SK-N-SH (cell line): ENCODE data around the gene CIBAR2. TPM values are rescaled to one million over a fixed set of nuclear protein-coding genes. Genes with fewer than 3 reads are reported as not detected.
A peak's percentile ranks its signal among the peaks of the same experiment; 100 is the strongest.

Source experiments
- CTCF ChIA-PET: fragments of 300-600, 350-600 bp; formaldehyde crosslinking; extraction: SDS; loops from one replicate; lab custom pipeline; 2021; lab: Yijun Ruan, JAX
- POLR2A ChIA-PET: fragments of 350-600 bp; sonication (Branson Sonifier 250); formaldehyde crosslinking; extraction: SDS; loops from one replicate; lab custom pipeline; 2020; ENCODE audit warnings: antibody characterized with exemption, inconsistent platforms; lab: Yijun Ruan, JAX
- DNase-seq: peaks from one replicate; pipeline ENCODE4 v3.0.0; 2012
- H2AFZ ChIP-seq: fragments of 200-600 bp; sonication (generic); 2 replicates; pipeline ENCODE4 v1.8.1; 2016; ENCODE audit warnings: antibody characterized with exemption, mild to moderate bottlenecking, low read depth
- H3F3A ChIP-seq: fragments of 200-600 bp; sonication (generic); replicated peaks from 2 replicates; pipeline ENCODE3; 2016; ENCODE audit warnings: antibody characterized with exemption, mild to moderate bottlenecking; ENCODE audit not compliant: insufficient read depth
- H3K27ac ChIP-seq, 2 experiments: fragments of 200-500 bp in 1 of 2; fragments of 200-600 bp in 1 of 2; sonication (Bioruptor generic) in 1 of 2; sonication (generic), shearing (Covaris generic) in 1 of 2; 2 replicates each; pipeline versions ENCODE4 v1.5.1 to v1.6.1; 2014 to 2016; ENCODE audit warnings: low read depth in 2 of 2, inconsistent platforms in 1 of 2, low read length in 1 of 2, mild to moderate bottlenecking in 1 of 2, mixed read lengths in 1 of 2
- H3K27me3 ChIP-seq: fragments of 200-600 bp; sonication (generic), shearing (Covaris generic); 2 replicates; pipeline ENCODE4 v1.6.1; 2016; ENCODE audit warnings: mixed run types; ENCODE audit not compliant: insufficient read depth
- H3K36me3 ChIP-seq, 2 experiments: fragments of 200-500 bp in 1 of 2; fragments of 200-600 bp in 1 of 2; sonication (Bioruptor generic) in 1 of 2; sonication (generic) in 1 of 2; replicated peaks in 1 of 2; 2 replicates each; pipeline versions ENCODE3 to v1.5.1; 2014 to 2016; ENCODE audit warnings: low read length in 1 of 2, mild to moderate bottlenecking in 1 of 2; ENCODE audit not compliant: insufficient read depth in 2 of 2, control insufficient read depth in 1 of 2
- H3K4me1 ChIP-seq, 2 experiments: fragments of 200-500 bp in 1 of 2; fragments of 200-600 bp in 1 of 2; sonication (Bioruptor generic) in 1 of 2; sonication (generic), shearing (Covaris generic) in 1 of 2; 2 replicates each; pipeline versions ENCODE4 v1.5.1 to v1.6.1; 2014 to 2016; ENCODE audit warnings: low read depth in 1 of 2, low read length in 1 of 2, mixed run types in 1 of 2; ENCODE audit not compliant: insufficient read depth in 2 of 2, control insufficient read depth in 1 of 2
- H3K4me2 ChIP-seq: fragments of 200-600 bp; sonication (generic), shearing (Covaris generic); 2 replicates; pipeline ENCODE4 v1.6.1; 2017; ENCODE audit warnings: mixed run types
- H3K4me3 ChIP-seq, 2 experiments: fragments of 200-500 bp in 1 of 2; fragments of 200-600 bp in 1 of 2; sonication (Bioruptor generic) in 1 of 2; sonication (generic), shearing (Covaris generic) in 1 of 2; 2 replicates each; pipeline versions ENCODE4 v1.5.1 to v1.8.1; 2014 to 2016; ENCODE audit warnings: low read depth in 2 of 2, inconsistent platforms in 1 of 2, low read length in 1 of 2, mild to moderate bottlenecking in 1 of 2, mixed read lengths in 1 of 2, moderate library complexity in 1 of 2
- H3K79me2 ChIP-seq: fragments of 200-600 bp; sonication (generic); 2 replicates; pipeline ENCODE4 v1.8.1; 2017; ENCODE audit warnings: mild to moderate bottlenecking; ENCODE audit not compliant: insufficient read depth
- H3K9ac ChIP-seq: fragments of 200-600 bp; sonication (generic); 2 replicates; pipeline ENCODE4 v1.6.1; 2017; ENCODE audit warnings: mixed run types
- H3K9me2 ChIP-seq: fragments of 200-600 bp; sonication (generic); 2 replicates; pipeline ENCODE4 v1.6.1; 2017; ENCODE audit warnings: mixed run types
- H3K9me3 ChIP-seq: fragments of 200-600 bp; sonication (generic); 2 replicates; pipeline ENCODE4 v1.6.1; 2017; ENCODE audit warnings: mixed run types, mild to moderate bottlenecking, moderate library complexity
- H4K20me1 ChIP-seq: fragments of 200-600 bp; sonication (generic); 2 replicates; pipeline ENCODE4 v1.6.1; 2017; ENCODE audit warnings: mild to moderate bottlenecking, mixed run types; ENCODE audit not compliant: insufficient read depth
- ELF1 ChIP-seq: IDR thresholded peaks from 2 replicates; pipeline ENCODE4 v1.4.0; 2012
- EZH2phosphoT487 ChIP-seq: fragments of 200-600 bp; sonication (generic); IDR thresholded peaks from 2 replicates; pipeline ENCODE4 v1.6.1; 2017; ENCODE audit warnings: low read depth, mixed run types, mild to moderate bottlenecking, antibody characterized with exemption, moderate library complexity, borderline replicate concordance
- FOXJ3 ChIP-seq: sonication (generic); formaldehyde crosslinking; IDR thresholded peaks from 2 replicates; pipeline ENCODE4 v1.5.1; 2020; ENCODE audit warnings: mild to moderate bottlenecking, missing genetic modification reagents
- GATA2 ChIP-seq: sonication (generic); formaldehyde crosslinking; IDR thresholded peaks from 2 replicates; pipeline ENCODE4 v1.5.0; 2020; ENCODE audit warnings: mild to moderate bottlenecking, missing genetic modification reagents
- MEF2A ChIP-seq: IDR thresholded peaks from 2 replicates; pipeline ENCODE4 v1.4.0; 2012; ENCODE audit warnings: low read depth, borderline replicate concordance
- REST ChIP-seq: IDR thresholded peaks from 2 replicates; pipeline ENCODE4 v1.6.1; 2012; ENCODE audit warnings: mild to moderate bottlenecking, low read depth, low read length, moderate library complexity
- RFX5 ChIP-seq: IDR thresholded peaks from 2 replicates; pipeline ENCODE4 v1.6.1; 2012; ENCODE audit warnings: mild to moderate bottlenecking, improper control_type of control experiment, low read length
- RXRA ChIP-seq: IDR thresholded peaks from 2 replicates; pipeline ENCODE4 v1.4.0; 2012; ENCODE audit warnings: low read depth, mild to moderate bottlenecking, borderline replicate concordance
- TAF1 ChIP-seq: IDR thresholded peaks from 2 replicates; pipeline ENCODE4 v1.6.1; 2012; ENCODE audit warnings: low read depth, mild to moderate bottlenecking, low read length, moderate library complexity, borderline replicate concordance
- TEAD4 ChIP-seq: IDR thresholded peaks from 2 replicates; pipeline ENCODE4 v1.4.0; 2012; ENCODE audit warnings: mild to moderate bottlenecking, borderline replicate concordance; ENCODE audit not compliant: insufficient read depth
- USF2 ChIP-seq: fragments of 150-350 bp; IDR thresholded peaks from 2 replicates; pipeline ENCODE4 v1.6.1; 2017; ENCODE audit warnings: antibody characterized with exemption, low read length, low read depth, borderline replicate concordance
- WGBS: methylation state at CpG from one replicate; pipeline ENCODE4 v1.1.6; 2017; ENCODE audit warnings: low lambda C conversion rate; 5-methylcytosine and 5-hydroxymethylcytosine counted together
- polyA plus RNA-seq, 3 experiments: library from polyadenylated mRNA; depleted of rRNA; stranded (reverse); fragments of >200 nt; gene quantifications; 2 replicates each; pipeline ENCODE4 v1.2.3, GENCODE V29; 2012
- TF ChIP-seq, protein P1 (sequence below): fragments of 200-600 bp; sonication (generic); IDR thresholded peaks from 2 replicates; pipeline ENCODE4 v1.6.1; 2017; ENCODE audit warnings: antibody characterized with exemption, mild to moderate bottlenecking, moderate library complexity

CIBAR2 gene
- polyA plus RNA-seq, 1 of the 3 experiments (the other 2 are of a cell fraction), result 0.15 TPM

DNA sequence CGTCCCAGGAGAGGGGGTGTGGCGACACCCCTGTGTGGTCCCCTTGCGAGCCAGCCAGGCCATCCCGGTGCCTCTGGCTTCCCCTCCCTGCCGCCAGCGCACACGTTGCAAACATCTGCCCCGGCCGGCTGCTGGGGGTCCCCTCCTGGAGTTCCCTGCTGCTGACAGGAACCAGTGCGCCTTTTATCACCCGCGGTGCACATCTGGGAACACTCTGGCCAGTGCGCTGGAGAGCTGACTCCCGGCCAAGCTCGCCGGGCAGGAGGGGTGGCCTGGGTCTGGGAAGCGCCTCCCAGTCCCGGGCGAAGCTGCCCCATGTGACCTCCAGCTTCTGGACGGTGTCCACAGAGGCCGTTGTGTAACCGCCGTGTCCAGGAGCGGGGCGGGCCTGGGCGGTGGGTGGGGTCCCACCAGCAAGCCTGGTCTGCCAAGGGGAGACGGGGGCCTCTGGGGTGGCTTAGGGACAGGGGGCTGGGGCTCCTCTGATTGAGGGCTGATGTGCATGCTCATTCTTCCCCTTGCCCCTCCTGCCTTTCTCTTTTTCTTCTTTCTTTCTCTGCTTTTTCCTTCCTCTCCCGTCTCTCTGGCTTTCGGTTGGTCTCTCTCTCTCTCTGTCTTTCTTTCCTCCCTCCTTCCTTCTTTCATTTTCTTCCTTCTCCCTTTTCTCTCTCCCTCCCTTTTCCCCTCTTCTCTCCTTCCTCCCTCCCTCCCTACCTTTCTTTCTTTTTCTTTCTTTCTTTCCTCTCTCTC lies 25.2 kb upstream of the CIBAR2 start (continued):
- TF ChIP-seq, protein P1, sequence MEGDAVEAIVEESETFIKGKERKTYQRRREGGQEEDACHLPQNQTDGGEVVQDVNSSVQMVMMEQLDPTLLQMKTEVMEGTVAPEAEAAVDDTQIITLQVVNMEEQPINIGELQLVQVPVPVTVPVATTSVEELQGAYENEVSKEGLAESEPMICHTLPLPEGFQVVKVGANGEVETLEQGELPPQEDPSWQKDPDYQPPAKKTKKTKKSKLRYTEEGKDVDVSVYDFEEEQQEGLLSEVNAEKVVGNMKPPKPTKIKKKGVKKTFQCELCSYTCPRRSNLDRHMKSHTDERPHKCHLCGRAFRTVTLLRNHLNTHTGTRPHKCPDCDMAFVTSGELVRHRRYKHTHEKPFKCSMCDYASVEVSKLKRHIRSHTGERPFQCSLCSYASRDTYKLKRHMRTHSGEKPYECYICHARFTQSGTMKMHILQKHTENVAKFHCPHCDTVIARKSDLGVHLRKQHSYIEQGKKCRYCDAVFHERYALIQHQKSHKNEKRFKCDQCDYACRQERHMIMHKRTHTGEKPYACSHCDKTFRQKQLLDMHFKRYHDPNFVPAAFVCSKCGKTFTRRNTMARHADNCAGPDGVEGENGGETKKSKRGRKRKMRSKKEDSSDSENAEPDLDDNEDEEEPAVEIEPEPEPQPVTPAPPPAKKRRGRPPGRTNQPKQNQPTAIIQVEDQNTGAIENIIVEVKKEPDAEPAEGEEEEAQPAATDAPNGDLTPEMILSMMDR, result no peak
- TF ChIP-seq GATA2 (CRISPR knock-in tag) (peak; percentile 78), REST (no peak), FOXJ3 (CRISPR knock-in tag) (peak; percentile 88; the same call in 1 of the 2 replicates), EZH2phosphoT487 (no peak), MEF2A (no peak)
- TF ChIP-seq, all 33 proteins: peak for 12

GRCh38 chr16:85136702-85137322 lies 24.5 kb upstream of the CIBAR2 start:
- Histone ChIP-seq H3K36me3 (no peaks in the 10 kb centered on the region), H2AFZ (peak overlapping the region; percentile 90; the same call in 1 of the 2 replicates), H4K20me1 (no peaks in the 10 kb centered on the region), H3K27me3 (no peaks in the 10 kb centered on the region), H3K9ac (0 out of 2 replicates have a peak overlapping the region, but pooled peaks have one; percentile 15), H3K79me2 (no peaks in the 10 kb centered on the region), H3K9me3 (no peaks in the 10 kb centered on the region), H3K27ac (peak overlapping the region in 1 of 2 experiments; percentile 86; a peak in 2 of 4 replicates), H3K4me1 (peaks cover 0 to 25% of the 10 kb centered on the region in 2 experiments; a peak in 3 of 4 replicates), H3K4me3 (peak overlapping the region; percentile 29 to 45), H3K4me2 (peak overlapping the region; percentile 59), H3K9me2 (no peaks in the 10 kb centered on the region), H3F3A (no peaks in the 10 kb centered on the region)
- ChIA-PET POLR2A (interaction anchor here (0.8 to 0.9 kb wide), 2 partner anchors 33 to 120 kb away, joined by 3 read pairs; no protein-coding TSS in a partner anchor), CTCF (interaction anchor here (1.2 to 3.2 kb wide), 7 partner anchors 11 to 116 kb away, joined by 3 to 14 read pairs (median 7); no protein-coding TSS in a partner anchor)
- DNase-seq, result peak; percentile 74
- 95% methylated on average over 14 of the region's 17 CpGs for WGBS
- no peak for TF ChIP-seq ELF1
- peak; percentile 93 for TF ChIP-seq RFX5
- no peak for TF ChIP-seq USF2
- TF ChIP-seq TEAD4, result no peak
- TF ChIP-seq RXRA, result no peak
- no peak for TF ChIP-seq FOXJ3 (CRISPR knock-in tag)
- no peak for TF ChIP-seq TAF1
